Tibial artery (tissue), 4 donors: ENCODE results near the gene NOC4L.
A peak's percentile ranks its signal among the peaks of the same experiment; 100 is the strongest.

ENCODE experiments used
- DNase-seq, 2 donors: peaks; one replicate each; pipeline ENCODE4 v3.0.0-alpha.2; 2019
- H3K27ac ChIP-seq, 2 donors: fragments of 200-600 bp; sonication (generic) in 1 of 2; 1 replicate in 1 of 2; 2 replicates in 1 of 2; pipeline ENCODE4 v1.5.1; 2018 to 2019; ENCODE audit warnings: mild to moderate bottlenecking in 1 of 2
- H3K27me3 ChIP-seq, 2 donors: fragments of 200-600 bp; sonication (generic) in 1 of 2; one replicate each; pipeline versions ENCODE4 v1.5.1 to v1.6.0; 2016 to 2019
- H3K36me3 ChIP-seq, 3 donors: fragments of 200-600 bp; sonication (generic) in 2 of 3; one replicate each; pipeline ENCODE4 v1.5.1; 2016 to 2019; ENCODE audit warnings: mild to moderate bottlenecking in 2 of 3
- H3K4me1 ChIP-seq, 4 donors: fragments of 200-600 bp; sonication (generic) in 2 of 4; 1 replicate in 3 of 4; 2 replicates in 1 of 4; pipeline ENCODE4 v1.5.1; 2016 to 2019
- H3K4me3 ChIP-seq, 2 donors: fragments of 200-600 bp; sonication (generic) in 1 of 2; 1 replicate in 1 of 2; 2 replicates in 1 of 2; pipeline ENCODE4 v1.5.1; 2018 to 2019; ENCODE audit warnings: mild to moderate bottlenecking in 2 of 2
- H3K9me3 ChIP-seq, 3 donors: fragments of 200-600 bp; sonication (generic) in 1 of 3; one replicate each; pipeline ENCODE4 v1.5.1; 2016 to 2019
- CTCF ChIP-seq, 2 experiments: fragments of 200-600 bp in 1 of 2; fragments of 450-650 bp in 1 of 2; IDR thresholded peaks; one replicate each; pipeline ENCODE4 v1.5.1; 2017 to 2019; ENCODE audit warnings: antibody characterized with exemption in 2 of 2, mild to moderate bottlenecking in 1 of 2, moderate library complexity in 1 of 2
- intact Hi-C: fragments of 100-400 bp; cut with DNase I; formaldehyde crosslinking; loops from one replicate; pipeline ENCODE4 v1.15.0; 2023; ENCODE audit warnings: low total_unique reads

NOC4L gene

GRCh38 chr12:132117558-132117875 lies 26.7 kb upstream of the NOC4L start:
- DNase-seq = no peak
- Histone ChIP-seq H3K36me3 (peaks cover 27 to 97% (median 87%) of the 10 kb centered on the region in 3 donors), H3K27ac (no peak overlapping the region), H3K27me3 (no peaks in the 10 kb centered on the region), H3K4me3 (no peak overlapping the region), H3K4me1 (no peaks in the 10 kb centered on the region), H3K9me3 (no peaks in the 10 kb centered on the region)
- intact Hi-C loops = no loop called here
- TF ChIP-seq CTCF (IDR thresholded peaks at IDR 0.05) = no peak

- no peak overlapping the region for H3K27ac ChIP-seq
- H3K27me3 ChIP-seq = no peaks in the 10 kb centered on the region
- TF ChIP-seq CTCF (IDR thresholded peaks at IDR 0.05) = no peak
- DNase-seq = no peak
- no peaks in the 10 kb centered on the region for H3K9me3 ChIP-seq
- intact Hi-C loops = no loop called here
- H3K36me3 ChIP-seq = peaks cover 31 to 97% (median 87%) of the 10 kb centered on the region in 3 donors
- no peaks in the 10 kb centered on the region for H3K4me1 ChIP-seq
- H3K4me3 ChIP-seq = no peak overlapping the region
These were observed 25.4 kb upstream of the NOC4L start for GRCh38 chr12:132118876-132119275.

GRCh38 chr12:132121283-132121682 lies 23.0 kb upstream of the NOC4L start:
- Histone ChIP-seq H3K36me3 (peaks cover 28 to 97% (median 87%) of the 10 kb centered on the region in 3 donors), H3K27ac (no peak overlapping the region), H3K9me3 (no peaks in the 10 kb centered on the region), H3K4me3 (no peak overlapping the region), H3K4me1 (no peaks in the 10 kb centered on the region), H3K27me3 (no peaks in the 10 kb centered on the region)
- DNase-seq = no peak
- no peak for TF ChIP-seq CTCF (IDR thresholded peaks at IDR 0.05)
- intact Hi-C loops = no loop called here

- DNase-seq = peak in 1 of 2 donors; percentile 33
- H3K36me3 ChIP-seq = peaks cover 52 to 96% (median 84%) of the 10 kb centered on the region in 3 donors
- no peaks in the 10 kb centered on the region for H3K27me3 ChIP-seq
- TF ChIP-seq CTCF (IDR thresholded peaks at IDR 0.05) = no peak
- H3K9me3 ChIP-seq = no peaks in the 10 kb centered on the region
- H3K4me1 ChIP-seq = no peaks in the 10 kb centered on the region
- no peak overlapping the region for H3K4me3 ChIP-seq
- H3K27ac ChIP-seq = no peak overlapping the region
- intact Hi-C loops = no loop called here
These were observed 20.1 kb upstream of the NOC4L start for GRCh38 chr12:132123970-132124765.

- Histone ChIP-seq H3K9me3 (no peaks in the 10 kb centered on the region), H3K4me1 (no peaks in the 10 kb centered on the region), H3K27ac (no peak overlapping the region), H3K4me3 (no peak overlapping the region), H3K27me3 (no peaks in the 10 kb centered on the region), H3K36me3 (peaks cover 52 to 93% (median 80%) of the 10 kb centered on the region in 3 donors)
- intact Hi-C loops = no loop called here
- peak in 1 of 2 donors; percentile 60 for DNase-seq
- TF ChIP-seq CTCF (IDR thresholded peaks at IDR 0.05) = no peak
These were observed 19.4 kb upstream of the NOC4L start for GRCh38 chr12:132124766-132125425.
